Measurements from ENCODE around the gene SLC25A52. TPM values are rescaled to one million over a fixed set of nuclear protein-coding genes. Genes with fewer than 3 reads are reported as not detected.
A peak's percentile ranks its signal among the peaks of the same experiment; 100 is the strongest.

Gene SLC25A52
- total RNA-seq, 1 donor = not detected

GRCh38 chr18:31774962-31775361, 14.3 kb upstream of the SLC25A52 start:
- Histone ChIP-seq H3K36me3 (ENCODE audit: insufficient read depth, low read length) (no peaks in the 10 kb centered on the region), H3K4me3 (ENCODE audit: insufficient read depth, low read length) (no peak overlapping the region), H3K4me1 (ENCODE audit: insufficient read depth, low read length) (no peaks in the 10 kb centered on the region), H3K27ac (ENCODE audit: low read depth, low read length) (no peak overlapping the region), H4K20me1 (ENCODE audit: insufficient read depth, low read length) (no peaks in the 10 kb centered on the region), H3K9me3 (ENCODE audit: low read depth, low read length) (no peaks in the 10 kb centered on the region), H3K27me3 (ENCODE audit: insufficient read depth, low read length) (no peaks in the 10 kb centered on the region), H3K79me2 (ENCODE audit: insufficient read depth, low read length) (no peaks in the 10 kb centered on the region), H2AFZ (ENCODE audit: low read length) (no peak overlapping the region), H3K4me2 (ENCODE audit: insufficient read depth, low read length) (no peak overlapping the region)
- no peak for TF ChIP-seq CTCF (IDR thresholded peaks at IDR 0.05; ENCODE audit: extremely low read depth, low read depth, low read length)
- no peak for DNase-seq (ENCODE audit: insufficient read length, low spot score, missing footprints)

GRCh38 chr18:31774477-31774785, 13.8 kb upstream of the SLC25A52 start:
- H2AFZ ChIP-seq (ENCODE audit: low read length) = peak overlapping the region; percentile 90
- H3K36me3 ChIP-seq (ENCODE audit: insufficient read depth, low read length) = no peaks in the 10 kb centered on the region

GRCh38 chr18:31773774-31774476, 13.2 kb upstream of the SLC25A52 start:
- DNase-seq (ENCODE audit: insufficient read length, low spot score, missing footprints) = no peak
- H3K27ac ChIP-seq (ENCODE audit: low read depth, low read length) = no peak overlapping the region
- H3K4me1 ChIP-seq (ENCODE audit: insufficient read depth, low read length) = no peaks in the 10 kb centered on the region
- no peaks in the 10 kb centered on the region for H3K27me3 ChIP-seq (ENCODE audit: insufficient read depth, low read length)
- H4K20me1 ChIP-seq (ENCODE audit: insufficient read depth, low read length) = no peaks in the 10 kb centered on the region
- H2AFZ ChIP-seq (ENCODE audit: low read length) = peak overlapping the region; percentile 90
- peak overlapping the region; percentile 75 for H3K4me2 ChIP-seq (ENCODE audit: insufficient read depth, low read length)
- no peaks in the 10 kb centered on the region for H3K9me3 ChIP-seq (ENCODE audit: low read depth, low read length)
- H3K79me2 ChIP-seq (ENCODE audit: insufficient read depth, low read length) = no peaks in the 10 kb centered on the region
- H3K36me3 ChIP-seq (ENCODE audit: insufficient read depth, low read length) = no peaks in the 10 kb centered on the region
- no peak for TF ChIP-seq CTCF (IDR thresholded peaks at IDR 0.05; ENCODE audit: extremely low read depth, low read depth, low read length)
- peak overlapping the region; percentile 70 for H3K4me3 ChIP-seq (ENCODE audit: insufficient read depth, low read length)

More at GRCh38 chr18:31774477-31774785, 13.8 kb upstream of the SLC25A52 start:
- Histone ChIP-seq H3K9me3 (ENCODE audit: low read depth, low read length) (no peaks in the 10 kb centered on the region), H3K27ac (ENCODE audit: low read depth, low read length) (no peak overlapping the region), H3K4me3 (ENCODE audit: insufficient read depth, low read length) (peak overlapping the region; percentile 70), H3K4me2 (ENCODE audit: insufficient read depth, low read length) (peak overlapping the region; percentile 75), H3K4me1 (ENCODE audit: insufficient read depth, low read length) (no peaks in the 10 kb centered on the region), H3K27me3 (ENCODE audit: insufficient read depth, low read length) (no peaks in the 10 kb centered on the region), H4K20me1 (ENCODE audit: insufficient read depth, low read length) (no peaks in the 10 kb centered on the region), H3K79me2 (ENCODE audit: insufficient read depth, low read length) (no peaks in the 10 kb centered on the region)
- no peak for TF ChIP-seq CTCF (IDR thresholded peaks at IDR 0.05; ENCODE audit: extremely low read depth, low read depth, low read length)
- no peak for DNase-seq (ENCODE audit: insufficient read length, low spot score, missing footprints)

GRCh38 chr18:31772699-31773098, 12.0 kb upstream of the SLC25A52 start:
- Histone ChIP-seq H3K36me3 (ENCODE audit: insufficient read depth, low read length) (no peaks in the 10 kb centered on the region), H4K20me1 (ENCODE audit: insufficient read depth, low read length) (no peaks in the 10 kb centered on the region), H3K4me3 (ENCODE audit: insufficient read depth, low read length) (no peak overlapping the region), H3K27me3 (ENCODE audit: insufficient read depth, low read length) (no peaks in the 10 kb centered on the region), H2AFZ (ENCODE audit: low read length) (no peak overlapping the region), H3K9me3 (ENCODE audit: low read depth, low read length) (no peaks in the 10 kb centered on the region), H3K4me2 (ENCODE audit: insufficient read depth, low read length) (no peak overlapping the region), H3K79me2 (ENCODE audit: insufficient read depth, low read length) (no peaks in the 10 kb centered on the region), H3K4me1 (ENCODE audit: insufficient read depth, low read length) (no peaks in the 10 kb centered on the region), H3K27ac (ENCODE audit: low read depth, low read length) (no peak overlapping the region)
- DNase-seq (ENCODE audit: insufficient read length, low spot score, missing footprints) = no peak
- no peak for TF ChIP-seq CTCF (IDR thresholded peaks at IDR 0.05; ENCODE audit: extremely low read depth, low read depth, low read length)
